NK-92 (cell line): ENCODE results near the gene BCL2L13.
"Not testable (repeated sequence)": the region's sequence is repeated elsewhere in the genome, so short reads cannot be mapped to it uniquely, and the experiment has no call there.

Experiments
- DNase-seq: peaks from one replicate; lab custom pipeline; 2025; ENCODE audit not compliant: unreplicated experiment; lab: John Stamatoyannopoulos, UW

Gene BCL2L13

GRCh38 chr22:17636850-17637249 lies 1.7 kb upstream of the BCL2L13 start:
- DNase-seq: not testable (repeated sequence)

GRCh38 chr22:17637490-17638181 lies 921 bp upstream of the BCL2L13 start:
- DNase-seq: no peak

- DNase-seq: no peak
These were observed 450 bp upstream of the BCL2L13 start for GRCh38 chr22:17638182-17638431.

- DNase-seq: no peak
These were observed 737 bp downstream of the BCL2L13 start for GRCh38 chr22:17639247-17639741.

GRCh38 chr22:17641269-17641668 lies 2.7 kb downstream of the BCL2L13 start:
- DNase-seq: no peak

- not testable (repeated sequence) for DNase-seq
These were observed 3.8 kb downstream of the BCL2L13 start for GRCh38 chr22:17642357-17642756.

GRCh38 chr22:17647452-17647851 lies 8.9 kb downstream of the BCL2L13 start:
- DNase-seq: no peak

- no peak for DNase-seq
These were observed 9.4 kb downstream of the BCL2L13 start for GRCh38 chr22:17647991-17648390.

- DNase-seq: no peak
These were observed 10.0 kb downstream of the BCL2L13 start for GRCh38 chr22:17648569-17648968.

- DNase-seq: no peak
These were observed 16.7 kb downstream of the BCL2L13 start for GRCh38 chr22:17655289-17655688.

- no peak for DNase-seq
These were observed 18.4 kb downstream of the BCL2L13 start for GRCh38 chr22:17656870-17657395.

- DNase-seq: no peak
These were observed 26.0 kb downstream of the BCL2L13 start for GRCh38 chr22:17664414-17665055.

GRCh38 chr22:17665248-17665647 lies 26.7 kb downstream of the BCL2L13 start:
- no peak for DNase-seq

- DNase-seq: no peak
These were observed 27.3 kb downstream of the BCL2L13 start for GRCh38 chr22:17665854-17666253.

- DNase-seq: not testable (repeated sequence)
These were observed 33.0 kb downstream of the BCL2L13 start for GRCh38 chr22:17671521-17672092.

- no peak for DNase-seq
These were observed 33.9 kb downstream of the BCL2L13 start for GRCh38 chr22:17672417-17672991.

- DNase-seq: no peak
These were observed 35.6 kb downstream of the BCL2L13 start for GRCh38 chr22:17674152-17674551.

GRCh38 chr22:17675584-17675983 lies 37.0 kb downstream of the BCL2L13 start:
- DNase-seq: no peak

GRCh38 chr22:17678817-17679385 lies 40.3 kb downstream of the BCL2L13 start:
- DNase-seq: no peak

- no peak for DNase-seq
These were observed 45.7 kb downstream of the BCL2L13 start for GRCh38 chr22:17684245-17684644.

GRCh38 chr22:17692841-17693240 lies 54.3 kb downstream of the BCL2L13 start:
- no peak for DNase-seq

GRCh38 chr22:17694193-17694592 lies 55.6 kb downstream of the BCL2L13 start:
- DNase-seq: no peak
